HEK293 (cell line): ENCODE results near the gene STUB1.
A peak's percentile ranks its signal among the peaks of the same experiment; 100 is the strongest.

Source experiments
- EGR2 ChIP-seq: fragments of 450-650 bp; formaldehyde crosslinking; IDR thresholded peaks from 2 replicates; pipeline ENCODE4 v1.5.1; 2016; ENCODE audit warnings: low read depth, missing biosample characterization, missing genetic modification characterization
- GLIS1 ChIP-seq: fragments of 450-650 bp; formaldehyde crosslinking; IDR thresholded peaks from 2 replicates; pipeline ENCODE4 v1.5.1; 2016; ENCODE audit warnings: missing biosample characterization, missing genetic modification characterization
- HOXC10 ChIP-seq: sonication (generic); formaldehyde crosslinking; IDR thresholded peaks from 2 replicates; pipeline ENCODE4 v1.8.1; 2023; ENCODE audit warnings: mild to moderate bottlenecking, missing genetic modification reagents
- KLF9 ChIP-seq: fragments of 450-650 bp; formaldehyde crosslinking; IDR thresholded peaks from 2 replicates; pipeline ENCODE4 v1.5.1; 2016; ENCODE audit warnings: missing biosample characterization, missing genetic modification characterization, low read depth
- OSR2 ChIP-seq: fragments of 450-650 bp; formaldehyde crosslinking; IDR thresholded peaks from 2 replicates; pipeline ENCODE4 v1.5.1; 2016; ENCODE audit warnings: missing biosample characterization, missing genetic modification characterization
- OVOL3 ChIP-seq: fragments of 450-650 bp; formaldehyde crosslinking; IDR thresholded peaks from 2 replicates; pipeline ENCODE4 v1.5.1; 2016; ENCODE audit warnings: missing biosample characterization, missing genetic modification characterization
- RBAK ChIP-seq: fragments of 450-650 bp; formaldehyde crosslinking; IDR thresholded peaks from 2 replicates; pipeline ENCODE4 v1.5.1; 2016; ENCODE audit warnings: missing biosample characterization, missing genetic modification characterization
- ZFP3 ChIP-seq: fragments of 450-650 bp; formaldehyde crosslinking; IDR thresholded peaks from 2 replicates; pipeline ENCODE4 v1.5.1; 2016; ENCODE audit warnings: low read depth, missing biosample characterization, missing genetic modification characterization
- ZIC2 ChIP-seq: fragments of 450-650 bp; formaldehyde crosslinking; IDR thresholded peaks from 2 replicates; pipeline ENCODE4 v1.5.1; 2016; ENCODE audit warnings: missing biosample characterization, missing genetic modification characterization
- ZNF211 ChIP-seq: fragments of 450-650 bp; formaldehyde crosslinking; IDR thresholded peaks from 2 replicates; pipeline ENCODE4 v1.5.1; 2016; ENCODE audit warnings: low read depth, missing biosample characterization, missing genetic modification characterization
- ZNF280D ChIP-seq: fragments of 450-650 bp; formaldehyde crosslinking; IDR thresholded peaks from 2 replicates; pipeline ENCODE4 v1.5.1; 2016; ENCODE audit warnings: missing biosample characterization, missing genetic modification characterization
- ZNF433 ChIP-seq: fragments of 450-650 bp; formaldehyde crosslinking; IDR thresholded peaks from 2 replicates; pipeline ENCODE4 v1.5.1; 2016; ENCODE audit warnings: missing biosample characterization, missing genetic modification characterization, low read depth
- ZNF473 ChIP-seq: fragments of 450-650 bp; formaldehyde crosslinking; IDR thresholded peaks from 2 replicates; pipeline ENCODE4 v1.5.1; 2017; ENCODE audit warnings: missing biosample characterization, missing genetic modification characterization
- ZNF501 ChIP-seq: fragments of 450-650 bp; formaldehyde crosslinking; IDR thresholded peaks from 2 replicates; pipeline ENCODE4 v1.5.1; 2016; ENCODE audit warnings: missing biosample characterization, missing genetic modification characterization
- ZNF518A ChIP-seq: fragments of 450-650 bp; formaldehyde crosslinking; conservative IDR thresholded peaks from 2 replicates; pipeline ENCODE4 v1.5.1; 2016; ENCODE audit warnings: low read depth, missing biosample characterization, missing genetic modification characterization
- ZNF585B ChIP-seq: fragments of 450-650 bp; formaldehyde crosslinking; IDR thresholded peaks from 2 replicates; pipeline ENCODE4 v1.5.1; 2016; ENCODE audit warnings: missing biosample characterization, missing genetic modification characterization
- ZNF621 ChIP-seq: fragments of 450-650 bp; formaldehyde crosslinking; IDR thresholded peaks from 2 replicates; pipeline ENCODE4 v1.5.1; 2017; ENCODE audit warnings: missing biosample characterization, missing genetic modification characterization
- ZNF658 ChIP-seq: fragments of 450-650 bp; formaldehyde crosslinking; IDR thresholded peaks from 2 replicates; pipeline ENCODE4; 2016; ENCODE audit warnings: missing biosample characterization, missing genetic modification characterization
- ZNF76 ChIP-seq: fragments of 450-650 bp; formaldehyde crosslinking; IDR thresholded peaks from 2 replicates; pipeline ENCODE4; 2016; ENCODE audit warnings: low read depth, missing biosample characterization, missing genetic modification characterization, borderline replicate concordance
- ZNF776 ChIP-seq: fragments of 450-650 bp; formaldehyde crosslinking; IDR thresholded peaks from 2 replicates; pipeline ENCODE4 v1.5.0; 2017; ENCODE audit warnings: missing biosample characterization, missing genetic modification characterization, borderline replicate concordance
- ZNF843 ChIP-seq: fragments of 450-650 bp; formaldehyde crosslinking; IDR thresholded peaks from 2 replicates; pipeline ENCODE4 v1.5.1; 2016; ENCODE audit warnings: missing biosample characterization, missing genetic modification characterization
- ZSCAN16 ChIP-seq: fragments of 450-650 bp; formaldehyde crosslinking; IDR thresholded peaks from 2 replicates; pipeline ENCODE4 v1.5.1; 2016; ENCODE audit warnings: missing biosample characterization, missing genetic modification characterization
- TF ChIP-seq, protein P1 (sequence below): fragments of 450-650 bp; formaldehyde crosslinking; IDR thresholded peaks from 2 replicates; pipeline ENCODE4 v1.5.1; 2016; ENCODE audit warnings: missing biosample characterization, missing genetic modification characterization, borderline replicate concordance
- TF ChIP-seq, protein P2 (sequence below): fragments of 450-650 bp; formaldehyde crosslinking; IDR thresholded peaks from 2 replicates; pipeline ENCODE4 v1.5.1; 2017; ENCODE audit warnings: missing biosample characterization, missing genetic modification characterization
- TF ChIP-seq, protein P3 (sequence below): fragments of 450-650 bp; formaldehyde crosslinking; IDR thresholded peaks from 2 replicates; pipeline ENCODE4 v1.5.1; 2016; ENCODE audit warnings: missing biosample characterization, missing genetic modification characterization

Gene STUB1

GRCh38 chr16:679814-680624 lies at the start of gene STUB1 (continued):
- TF ChIP-seq ZNF280D (no peak), ZNF211 (no peak), ZIC2 (tag by site-specific recombination) (peak; percentile 12; the same call in 1 of the 2 replicates), HOXC10 (CRISPR knock-in tag) (no peak), OVOL3 (no peak), ZNF776 (tag by site-specific recombination) (no peak), ZNF658 (tag by site-specific recombination) (no peak), OSR2 (no peak), ZNF621 (tag by site-specific recombination) (no peak), EGR2 (peak; percentile 78), KLF9 (peak; percentile 72), ZSCAN16 (no peak), ZNF501 (tag by site-specific recombination) (0 out of 2 replicates have a peak, but pooled peaks have one; percentile 11), RBAK (no peak), ZNF843 (tag by site-specific recombination) (peak; percentile 67), ZFP3 (tag by site-specific recombination) (no peak), ZNF473 (tag by site-specific recombination) (no peak), ZNF518A (tag by site-specific recombination) (no peak), GLIS1 (peak; percentile 53; the same call in 1 of the 2 replicates), ZNF76 (tag by site-specific recombination) (peak; percentile 55; the same call in 1 of the 2 replicates), ZNF585B (tag by site-specific recombination) (no peak), ZNF433 (no peak)
- TF ChIP-seq, protein P1, sequence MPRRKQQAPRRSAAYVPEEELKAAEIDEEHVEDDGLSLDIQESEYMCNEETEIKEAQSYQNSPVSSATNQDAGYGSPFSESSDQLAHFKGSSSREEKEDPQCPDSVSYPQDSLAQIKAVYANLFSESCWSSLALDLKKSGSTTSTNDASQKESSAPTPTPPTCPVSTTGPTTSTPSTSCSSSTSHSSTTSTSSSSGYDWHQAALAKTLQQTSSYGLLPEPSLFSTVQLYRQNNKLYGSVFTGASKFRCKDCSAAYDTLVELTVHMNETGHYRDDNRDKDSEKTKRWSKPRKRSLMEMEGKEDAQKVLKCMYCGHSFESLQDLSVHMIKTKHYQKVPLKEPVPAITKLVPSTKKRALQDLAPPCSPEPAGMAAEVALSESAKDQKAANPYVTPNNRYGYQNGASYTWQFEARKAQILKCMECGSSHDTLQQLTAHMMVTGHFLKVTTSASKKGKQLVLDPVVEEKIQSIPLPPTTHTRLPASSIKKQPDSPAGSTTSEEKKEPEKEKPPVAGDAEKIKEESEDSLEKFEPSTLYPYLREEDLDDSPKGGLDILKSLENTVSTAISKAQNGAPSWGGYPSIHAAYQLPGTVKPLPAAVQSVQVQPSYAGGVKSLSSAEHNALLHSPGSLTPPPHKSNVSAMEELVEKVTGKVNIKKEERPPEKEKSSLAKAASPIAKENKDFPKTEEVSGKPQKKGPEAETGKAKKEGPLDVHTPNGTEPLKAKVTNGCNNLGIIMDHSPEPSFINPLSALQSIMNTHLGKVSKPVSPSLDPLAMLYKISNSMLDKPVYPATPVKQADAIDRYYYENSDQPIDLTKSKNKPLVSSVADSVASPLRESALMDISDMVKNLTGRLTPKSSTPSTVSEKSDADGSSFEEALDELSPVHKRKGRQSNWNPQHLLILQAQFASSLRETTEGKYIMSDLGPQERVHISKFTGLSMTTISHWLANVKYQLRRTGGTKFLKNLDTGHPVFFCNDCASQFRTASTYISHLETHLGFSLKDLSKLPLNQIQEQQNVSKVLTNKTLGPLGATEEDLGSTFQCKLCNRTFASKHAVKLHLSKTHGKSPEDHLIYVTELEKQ, result no peak
- TF ChIP-seq, protein P2, sequence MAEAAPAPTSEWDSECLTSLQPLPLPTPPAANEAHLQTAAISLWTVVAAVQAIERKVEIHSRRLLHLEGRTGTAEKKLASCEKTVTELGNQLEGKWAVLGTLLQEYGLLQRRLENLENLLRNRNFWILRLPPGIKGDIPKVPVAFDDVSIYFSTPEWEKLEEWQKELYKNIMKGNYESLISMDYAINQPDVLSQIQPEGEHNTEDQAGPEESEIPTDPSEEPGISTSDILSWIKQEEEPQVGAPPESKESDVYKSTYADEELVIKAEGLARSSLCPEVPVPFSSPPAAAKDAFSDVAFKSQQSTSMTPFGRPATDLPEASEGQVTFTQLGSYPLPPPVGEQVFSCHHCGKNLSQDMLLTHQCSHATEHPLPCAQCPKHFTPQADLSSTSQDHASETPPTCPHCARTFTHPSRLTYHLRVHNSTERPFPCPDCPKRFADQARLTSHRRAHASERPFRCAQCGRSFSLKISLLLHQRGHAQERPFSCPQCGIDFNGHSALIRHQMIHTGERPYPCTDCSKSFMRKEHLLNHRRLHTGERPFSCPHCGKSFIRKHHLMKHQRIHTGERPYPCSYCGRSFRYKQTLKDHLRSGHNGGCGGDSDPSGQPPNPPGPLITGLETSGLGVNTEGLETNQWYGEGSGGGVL (tag by site-specific recombination), result 0 out of 2 replicates have a peak, but pooled peaks have one; percentile 34
- TF ChIP-seq, protein P3, sequence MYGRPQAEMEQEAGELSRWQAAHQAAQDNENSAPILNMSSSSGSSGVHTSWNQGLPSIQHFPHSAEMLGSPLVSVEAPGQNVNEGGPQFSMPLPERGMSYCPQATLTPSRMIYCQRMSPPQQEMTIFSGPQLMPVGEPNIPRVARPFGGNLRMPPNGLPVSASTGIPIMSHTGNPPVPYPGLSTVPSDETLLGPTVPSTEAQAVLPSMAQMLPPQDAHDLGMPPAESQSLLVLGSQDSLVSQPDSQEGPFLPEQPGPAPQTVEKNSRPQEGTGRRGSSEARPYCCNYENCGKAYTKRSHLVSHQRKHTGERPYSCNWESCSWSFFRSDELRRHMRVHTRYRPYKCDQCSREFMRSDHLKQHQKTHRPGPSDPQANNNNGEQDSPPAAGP (tag by site-specific recombination), result peak; percentile 44; the same call in 1 of the 2 replicates
